ENCODE results near the gene P4HA2.

Gene P4HA2

DNA sequence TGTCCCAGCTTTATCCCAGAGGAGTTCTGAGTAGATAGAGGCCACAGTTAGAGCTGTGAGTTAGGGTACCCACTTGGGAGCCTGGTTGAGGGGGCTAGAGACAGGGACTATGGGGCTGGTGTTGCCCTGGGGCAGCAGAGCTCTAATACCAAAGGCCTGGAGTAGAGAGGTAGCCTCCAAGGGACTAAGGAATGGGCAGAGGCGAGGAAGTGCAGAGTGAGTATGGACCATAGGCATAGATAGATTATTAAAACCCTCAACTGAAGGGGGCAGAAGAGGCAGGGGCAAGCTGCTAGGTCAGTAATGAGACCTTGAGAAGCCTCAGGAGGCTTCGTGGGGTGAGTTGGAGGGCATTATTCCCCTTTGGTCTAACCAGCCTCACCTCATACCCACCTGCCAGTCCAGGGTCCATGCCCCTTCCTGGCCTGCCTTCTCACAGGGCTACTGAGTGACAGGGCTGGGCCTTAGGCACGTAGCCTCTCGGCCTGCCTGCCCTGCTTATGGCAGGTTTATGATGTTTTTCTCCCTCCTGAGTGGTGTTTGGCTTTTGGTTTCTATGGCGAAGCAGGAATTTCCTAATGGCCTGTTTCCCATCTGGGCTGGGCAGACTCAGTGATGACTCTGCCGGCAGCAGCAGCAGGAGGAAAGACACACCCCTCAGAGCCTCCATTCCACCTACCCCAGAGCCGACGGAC is 37.8 kb upstream of the P4HA2 start:
- Histone ChIP-seq H3K27me3 (replicated peaks) (no peaks in the 10 kb centered on the region), H3K36me3 (replicated peaks) (peaks cover 45% of the 10 kb centered on the region), H3K27ac (peak overlapping the region; percentile 89), H3K4me3 (ENCODE audit: low read depth, low read length) (no peak overlapping the region)
- in situ Hi-C loops (cut with HindIII; ENCODE audit: low pct_ligation_motif_present, low sequenced_read_pairs) = no loop called here
- TF ChIP-seq, protein P1, sequence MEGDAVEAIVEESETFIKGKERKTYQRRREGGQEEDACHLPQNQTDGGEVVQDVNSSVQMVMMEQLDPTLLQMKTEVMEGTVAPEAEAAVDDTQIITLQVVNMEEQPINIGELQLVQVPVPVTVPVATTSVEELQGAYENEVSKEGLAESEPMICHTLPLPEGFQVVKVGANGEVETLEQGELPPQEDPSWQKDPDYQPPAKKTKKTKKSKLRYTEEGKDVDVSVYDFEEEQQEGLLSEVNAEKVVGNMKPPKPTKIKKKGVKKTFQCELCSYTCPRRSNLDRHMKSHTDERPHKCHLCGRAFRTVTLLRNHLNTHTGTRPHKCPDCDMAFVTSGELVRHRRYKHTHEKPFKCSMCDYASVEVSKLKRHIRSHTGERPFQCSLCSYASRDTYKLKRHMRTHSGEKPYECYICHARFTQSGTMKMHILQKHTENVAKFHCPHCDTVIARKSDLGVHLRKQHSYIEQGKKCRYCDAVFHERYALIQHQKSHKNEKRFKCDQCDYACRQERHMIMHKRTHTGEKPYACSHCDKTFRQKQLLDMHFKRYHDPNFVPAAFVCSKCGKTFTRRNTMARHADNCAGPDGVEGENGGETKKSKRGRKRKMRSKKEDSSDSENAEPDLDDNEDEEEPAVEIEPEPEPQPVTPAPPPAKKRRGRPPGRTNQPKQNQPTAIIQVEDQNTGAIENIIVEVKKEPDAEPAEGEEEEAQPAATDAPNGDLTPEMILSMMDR (IDR thresholded peaks at IDR 0.05; ENCODE audit: low read depth, low read length, missing control alignments) = peak; percentile 37
- DNase-seq = peak; percentile 92

DNA sequence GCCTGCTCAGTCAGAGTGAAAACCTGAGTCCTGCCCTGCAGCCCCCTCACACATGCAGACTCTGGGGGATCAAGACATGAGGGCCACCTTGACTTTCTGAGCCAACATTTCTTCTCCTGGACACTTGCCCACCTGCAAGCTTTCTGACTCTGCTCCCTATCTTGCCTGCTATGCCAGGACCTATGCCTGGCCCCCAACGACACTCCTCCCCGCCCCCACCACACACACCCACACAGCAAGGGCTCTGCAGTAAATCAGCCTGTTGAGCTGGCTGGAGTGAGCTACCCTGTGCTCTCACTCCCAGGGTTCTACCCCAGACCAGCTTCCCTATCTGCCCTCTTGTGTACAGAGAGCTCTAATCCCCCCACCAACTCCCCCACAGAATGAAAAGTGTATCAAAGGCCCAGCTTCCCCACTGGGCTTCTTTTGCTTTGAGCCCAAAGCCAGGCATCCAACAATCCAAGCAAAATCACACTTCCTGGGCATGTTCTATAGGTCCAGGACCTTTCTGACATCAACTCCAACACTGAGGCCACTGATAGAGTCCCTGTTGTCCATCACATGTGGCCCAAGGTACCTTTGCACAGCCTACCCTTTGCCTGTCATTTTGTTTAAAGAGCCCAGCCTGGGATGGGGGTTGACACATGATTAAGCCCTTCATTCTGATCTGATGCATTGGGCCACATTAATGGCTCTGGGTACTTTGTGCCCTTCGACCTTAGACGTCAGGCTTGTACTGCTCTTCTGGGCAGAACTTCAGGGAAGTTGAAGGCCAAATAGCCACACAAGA is 37.1 kb upstream of the P4HA2 start:
- H3K27me3 ChIP-seq (replicated peaks) = no peaks in the 10 kb centered on the region
- TF ChIP-seq, protein P1 (IDR thresholded peaks at IDR 0.05; ENCODE audit: low read depth, low read length, missing control alignments) = no peak
- DNase-seq = no peak
- no peak overlapping the region for H3K4me3 ChIP-seq (ENCODE audit: low read depth, low read length)
- peak overlapping the region; percentile 89 for H3K27ac ChIP-seq
- in situ Hi-C loops (cut with HindIII; ENCODE audit: low pct_ligation_motif_present, low sequenced_read_pairs) = no loop called here
- peaks cover 44% of the 10 kb centered on the region for H3K36me3 ChIP-seq (replicated peaks)

DNA sequence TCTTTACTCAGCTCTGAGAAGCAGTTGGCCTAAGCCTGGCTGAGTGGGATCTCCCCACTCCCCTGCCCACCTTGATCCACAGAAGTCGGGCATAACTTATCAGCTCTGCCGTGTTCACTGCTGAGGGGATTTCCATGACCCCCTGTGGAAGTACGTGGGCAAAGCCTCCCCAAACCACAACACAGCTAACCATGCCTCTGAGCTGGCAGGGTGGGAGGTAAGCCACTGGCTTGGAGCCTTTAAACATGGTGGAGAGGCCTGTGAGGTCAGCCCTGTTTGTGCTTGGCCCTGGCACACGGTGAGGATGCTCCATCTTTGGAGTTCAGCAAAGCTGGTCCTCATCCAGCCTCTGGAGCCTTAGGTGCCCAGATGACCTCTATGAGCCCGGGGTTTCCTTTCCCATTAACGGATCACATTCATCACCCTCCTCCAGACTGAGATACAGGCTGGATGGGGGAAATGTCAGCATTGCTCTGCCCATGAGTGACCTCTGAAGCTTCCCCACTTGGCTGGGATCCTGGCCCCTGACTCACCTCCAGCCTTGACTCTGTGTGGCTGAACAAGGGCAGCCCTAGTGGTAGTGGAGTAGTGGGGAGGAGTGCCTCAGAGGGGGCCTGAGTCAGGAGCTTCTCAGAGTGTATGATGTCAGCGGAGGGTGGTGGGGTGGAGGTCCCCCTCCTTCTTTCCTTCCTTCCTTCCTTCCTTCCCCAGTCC is 36.1 kb upstream of the P4HA2 start:
- DNase-seq = peak; percentile 83
- Histone ChIP-seq H3K27me3 (replicated peaks) (no peaks in the 10 kb centered on the region), H3K36me3 (replicated peaks) (peaks cover 40% of the 10 kb centered on the region), H3K27ac (peak overlapping the region; percentile 89), H3K4me3 (ENCODE audit: low read depth, low read length) (no peak overlapping the region)
- TF ChIP-seq, protein P1 (IDR thresholded peaks at IDR 0.05; ENCODE audit: low read depth, low read length, missing control alignments) = peak; percentile 48
- in situ Hi-C loops (cut with HindIII; ENCODE audit: low pct_ligation_motif_present, low sequenced_read_pairs) = no loop called here

DNA sequence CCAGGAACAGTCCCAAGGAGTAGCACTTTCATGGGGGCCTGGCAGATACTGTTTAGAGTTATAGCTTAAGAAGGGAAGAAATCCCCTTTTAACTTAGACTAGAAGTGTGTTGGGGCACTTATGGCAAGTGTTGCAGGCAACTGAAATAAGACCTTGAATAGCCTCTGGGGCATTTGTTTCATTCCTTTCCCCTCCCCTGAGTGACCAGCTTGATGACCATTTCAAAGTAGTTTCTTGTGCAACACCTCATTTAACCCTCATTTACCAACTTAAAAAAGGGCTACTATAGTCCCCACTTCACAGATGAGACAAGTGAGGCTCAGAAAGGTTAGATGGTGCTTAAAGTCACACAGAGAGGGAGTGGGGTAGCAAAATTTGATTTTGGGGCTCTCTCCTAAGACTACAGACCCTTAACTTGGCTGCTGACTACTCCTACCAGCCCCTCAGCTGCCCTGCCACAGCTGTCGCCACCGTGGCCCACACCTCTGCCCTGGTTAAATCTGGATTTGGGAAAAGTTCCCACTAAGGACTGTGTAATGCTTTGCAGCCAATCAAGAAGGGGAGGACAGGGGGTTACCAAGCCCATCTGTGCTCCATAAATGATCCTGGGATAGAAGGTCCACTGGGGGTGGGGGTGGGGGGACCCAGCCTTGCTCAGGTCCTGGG is 35.4 kb upstream of the P4HA2 start:
- in situ Hi-C loops (cut with HindIII; ENCODE audit: low pct_ligation_motif_present, low sequenced_read_pairs) = no loop called here
- H3K36me3 ChIP-seq (replicated peaks) = peaks cover 37% of the 10 kb centered on the region
- peak overlapping the region; percentile 89 for H3K27ac ChIP-seq

More for the DNA sequence above, 35.4 kb upstream of the P4HA2 start:
- TF ChIP-seq, protein P1 (IDR thresholded peaks at IDR 0.05; ENCODE audit: low read depth, low read length, missing control alignments) = no peak
- Histone ChIP-seq H3K27me3 (replicated peaks) (no peaks in the 10 kb centered on the region), H3K4me3 (ENCODE audit: low read depth, low read length) (no peak overlapping the region)
- DNase-seq = no peak
